HPDE6-E6E7 (cell line): ENCODE measurements around the gene HMGCLL1.

Source experiments
- DNase-seq: peaks from one replicate; pipeline ENCODE4 v3.0.0; 2011; ENCODE audit warnings: missing footprints; ENCODE audit errors: extremely low spot score

Gene HMGCLL1

GRCh38 chr6:55578537-55579363 lies at the start of gene HMGCLL1:
Gene HMGCLL1 (minus strand): TSS chr6:55579192. CDS start chr6:55579055, 137 bp downstream.
- peak; percentile 34 for DNase-seq

GRCh38 chr6:55621993-55622392 lies 43.0 kb upstream of the HMGCLL1 start:
- DNase-seq: no peak

- no peak for DNase-seq
Measured at GRCh38 chr6:55621244-55621643, 42.3 kb upstream of the HMGCLL1 start.

DNA sequence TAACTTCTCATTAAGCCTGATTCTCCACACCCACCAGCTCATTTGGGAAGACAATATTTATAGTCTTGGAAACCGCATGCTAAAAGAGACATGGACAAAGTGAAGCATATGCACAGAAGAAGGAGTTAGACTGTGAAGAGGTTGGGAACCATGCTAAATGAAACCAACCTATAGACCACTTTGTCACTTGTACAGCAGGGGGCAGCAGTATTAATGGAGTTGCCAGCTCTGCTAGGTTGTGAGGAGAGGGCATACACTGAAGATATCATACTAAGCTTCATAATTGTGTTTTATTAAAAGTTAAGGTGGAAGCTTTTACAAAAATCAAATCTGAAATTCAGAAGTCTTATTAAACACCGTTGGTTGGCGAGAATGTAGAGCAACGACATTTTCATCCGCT lies 38.3 kb upstream of the HMGCLL1 start:
- peak; percentile 3 for DNase-seq

DNA sequence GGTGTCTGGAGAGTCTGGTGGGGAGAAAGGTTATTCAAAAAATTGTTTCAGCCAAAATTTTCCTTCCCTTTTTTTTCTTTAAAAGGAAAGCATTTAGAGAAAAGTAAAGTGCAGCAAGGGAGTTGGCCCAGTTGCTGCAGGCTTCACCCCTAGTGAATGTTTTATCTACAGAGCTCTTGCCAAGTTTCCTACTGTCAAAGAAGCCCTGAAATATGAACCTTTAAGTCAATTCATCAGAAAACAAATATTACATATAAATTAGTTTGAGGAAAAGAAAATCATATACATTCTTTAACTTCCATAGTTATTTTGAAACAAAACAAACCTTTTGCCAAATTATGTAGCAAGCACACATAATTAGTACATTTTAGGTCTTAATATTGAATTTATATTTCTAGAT lies 25.0 kb upstream of the HMGCLL1 start:
- DNase-seq: no peak

GRCh38 chr6:55601120-55601519 lies 22.1 kb upstream of the HMGCLL1 start:
- no peak for DNase-seq

DNA sequence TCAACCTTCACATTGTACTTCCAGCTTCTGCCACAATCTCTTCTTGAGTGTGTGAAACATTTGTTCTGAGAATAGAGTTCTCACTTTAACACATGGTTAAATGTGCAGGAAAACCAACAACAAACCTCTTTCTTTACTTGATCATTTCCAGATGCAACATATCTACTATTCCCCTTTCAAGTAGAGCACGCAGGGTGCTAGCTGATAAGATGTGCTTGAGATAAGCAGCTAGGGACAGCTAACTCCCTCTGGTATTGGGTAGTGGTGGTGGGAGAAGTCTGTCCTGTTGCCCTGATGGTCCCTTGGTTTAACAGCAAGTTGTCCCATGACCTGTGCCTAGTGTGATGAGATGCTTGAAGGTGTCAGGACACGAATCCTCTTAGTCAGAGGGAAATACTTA lies 15.4 kb upstream of the HMGCLL1 start:
- DNase-seq: no peak

- DNase-seq: no peak
Measured at GRCh38 chr6:55584654-55585354, 5.8 kb upstream of the HMGCLL1 start.

GRCh38 chr6:55576811-55577210 lies 2.2 kb downstream of the HMGCLL1 start:
- DNase-seq: no peak

GRCh38 chr6:55574556-55574955 lies 4.4 kb downstream of the HMGCLL1 start:
- no peak for DNase-seq

- no peak for DNase-seq
Measured at GRCh38 chr6:55569638-55570037, 9.4 kb downstream of the HMGCLL1 start.

GRCh38 chr6:55568808-55569439 lies 10.1 kb downstream of the HMGCLL1 start:
- no peak for DNase-seq

- no peak for DNase-seq
Measured at GRCh38 chr6:55567558-55567957, 11.4 kb downstream of the HMGCLL1 start.

DNA sequence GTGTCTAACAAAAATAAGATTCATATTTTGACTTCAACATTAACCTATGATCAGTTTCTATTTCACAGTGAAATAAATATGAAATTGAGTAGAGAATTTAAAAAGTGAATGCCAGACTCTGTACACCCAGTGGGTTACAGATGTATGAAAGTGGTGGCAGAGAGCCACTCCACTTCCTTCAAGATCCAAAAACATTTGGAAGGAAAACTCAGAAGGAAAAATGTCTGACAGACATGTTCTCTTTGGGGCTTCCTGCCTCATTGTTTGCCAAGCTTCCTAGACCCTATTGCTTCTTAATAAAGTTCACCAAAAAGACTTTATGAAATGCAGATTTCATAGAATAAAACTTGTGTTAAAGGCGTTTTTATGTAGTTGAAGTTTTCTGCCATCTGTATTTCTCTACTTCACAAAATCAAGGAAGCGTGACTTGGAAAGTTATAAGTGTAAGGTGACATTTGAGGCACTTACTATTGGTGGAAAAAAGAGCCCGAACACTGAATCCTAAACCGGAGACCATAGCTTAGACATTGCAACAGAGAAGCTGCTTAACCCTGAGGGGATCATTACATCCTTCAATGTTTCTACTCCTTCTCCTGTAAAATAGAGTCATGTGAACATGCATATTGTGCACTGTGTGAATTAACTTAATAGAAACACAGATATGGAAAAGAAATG lies 12.8 kb downstream of the HMGCLL1 start:
- no peak for DNase-seq

DNA sequence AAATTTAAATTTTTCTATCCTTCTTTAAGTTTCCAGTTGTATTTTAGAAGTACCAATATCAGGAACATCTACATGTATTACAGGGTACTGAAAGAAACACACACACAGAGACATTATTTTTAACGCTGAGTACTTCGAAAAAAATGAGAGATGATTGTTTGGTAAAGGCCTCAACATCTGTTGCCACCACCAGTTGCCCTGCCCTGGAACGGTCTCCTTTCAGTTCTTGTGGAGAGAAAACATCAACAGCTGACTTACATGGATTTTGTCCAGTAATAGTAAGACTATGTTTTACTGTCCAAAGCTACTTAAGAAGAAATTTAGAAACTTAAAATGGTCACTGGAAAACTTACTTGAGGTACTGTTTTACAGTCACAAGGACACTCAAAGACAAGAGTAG lies 16.7 kb downstream of the HMGCLL1 start:
- no peak for DNase-seq

GRCh38 chr6:55560290-55560885 lies 18.6 kb downstream of the HMGCLL1 start:
- DNase-seq: no peak

DNA sequence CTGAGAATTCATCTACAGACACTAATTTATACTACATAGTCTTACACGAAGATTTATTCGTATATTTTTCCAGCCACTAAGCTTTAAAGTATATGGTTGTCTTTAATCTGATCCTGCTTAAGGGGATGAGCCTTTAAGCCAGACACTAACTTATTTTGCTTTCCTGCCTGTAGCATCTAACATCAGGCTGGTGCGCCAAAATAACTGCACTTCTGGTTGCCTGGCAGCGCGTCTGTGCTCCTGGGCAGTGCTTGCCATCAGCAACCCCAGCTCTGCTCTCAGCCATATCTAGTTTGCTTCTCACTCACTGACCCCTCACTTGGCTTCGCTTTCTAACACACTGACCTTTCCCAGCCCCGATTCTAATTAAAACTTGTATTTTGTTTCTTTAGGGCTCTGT lies 21.8 kb downstream of the HMGCLL1 start:
- DNase-seq: no peak

GRCh38 chr6:55545791-55546190 lies 33.2 kb downstream of the HMGCLL1 start:
- no peak for DNase-seq

DNA sequence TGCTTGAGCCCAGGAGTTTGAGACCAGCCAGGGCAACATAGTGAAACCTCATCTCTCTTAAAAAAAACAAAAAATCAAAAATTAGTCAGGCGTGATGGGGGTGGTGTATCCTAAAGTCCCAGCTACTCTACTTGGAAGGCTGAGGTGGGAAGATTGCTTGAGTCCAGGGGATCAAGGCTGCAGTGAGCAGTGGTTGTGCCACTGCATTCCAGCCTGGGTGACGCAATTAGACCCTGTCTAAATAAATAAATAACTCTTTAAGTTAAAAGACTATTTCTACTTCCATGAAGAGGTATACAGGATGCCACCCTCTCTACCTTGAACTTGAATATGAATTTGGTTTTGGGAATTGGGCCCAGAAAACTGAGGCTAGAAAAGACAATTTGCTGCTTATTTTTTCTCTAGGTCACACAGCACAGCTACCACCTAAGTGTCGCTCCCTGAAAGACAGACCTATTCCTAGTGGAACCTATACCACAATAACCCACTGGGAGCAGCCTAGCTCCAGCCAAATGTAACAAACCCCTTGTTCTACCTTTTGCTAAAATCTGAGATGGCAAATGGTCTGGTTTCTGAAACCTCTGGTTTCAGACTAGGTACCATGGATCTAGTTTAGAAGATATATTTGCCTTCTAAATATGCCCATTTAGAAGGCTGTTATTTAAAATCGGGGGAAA lies 35.2 kb downstream of the HMGCLL1 start:
- no peak for DNase-seq

DNA sequence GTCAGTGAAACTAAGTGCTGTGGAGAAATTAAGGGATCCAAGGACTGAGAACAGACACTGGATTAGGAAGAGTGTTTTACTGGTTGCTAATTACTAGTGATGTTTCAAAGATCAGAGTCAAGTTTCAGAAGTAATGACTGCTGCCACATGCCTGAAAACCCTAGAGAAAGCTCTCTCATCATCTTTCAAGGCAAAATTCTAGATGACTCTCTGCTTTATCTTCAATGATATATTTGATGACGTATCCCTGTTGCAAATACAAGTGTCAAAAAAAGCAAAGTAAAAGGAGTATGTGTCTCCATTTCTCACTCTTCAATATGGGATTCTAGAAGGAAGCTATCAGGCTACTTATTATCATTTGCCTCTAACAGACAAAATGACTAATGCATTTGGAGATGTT lies 38.0 kb downstream of the HMGCLL1 start:
- no peak for DNase-seq

DNA sequence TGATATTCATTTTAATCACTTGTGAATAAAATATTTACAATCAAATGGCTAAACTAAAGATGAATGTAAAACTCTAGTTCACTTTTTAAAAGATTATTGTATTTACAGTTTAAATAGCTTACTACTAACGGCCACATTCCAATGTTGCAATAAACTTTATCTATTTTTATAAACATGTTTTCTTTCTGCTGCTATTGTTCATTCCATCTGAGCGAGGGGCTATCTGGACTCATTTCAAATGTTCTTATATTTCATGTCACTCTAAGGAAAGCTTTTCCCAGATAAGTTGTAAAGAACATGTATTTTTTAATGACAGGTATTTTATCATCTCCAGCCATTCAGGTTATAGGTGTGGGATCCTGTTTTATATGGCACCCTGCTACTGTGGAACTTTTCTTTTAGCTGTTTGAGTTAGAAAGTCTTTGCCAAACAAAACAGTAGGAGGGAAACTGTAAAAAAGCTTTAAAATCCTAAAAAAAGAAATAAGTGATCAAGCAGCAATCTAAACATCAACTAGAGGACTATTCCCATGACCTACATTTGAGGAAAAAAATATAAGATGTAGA lies 42.5 kb downstream of the HMGCLL1 start:
- no peak for DNase-seq
